ENCODE data around the gene TMEM18.

The TMEM18 gene

DNA sequence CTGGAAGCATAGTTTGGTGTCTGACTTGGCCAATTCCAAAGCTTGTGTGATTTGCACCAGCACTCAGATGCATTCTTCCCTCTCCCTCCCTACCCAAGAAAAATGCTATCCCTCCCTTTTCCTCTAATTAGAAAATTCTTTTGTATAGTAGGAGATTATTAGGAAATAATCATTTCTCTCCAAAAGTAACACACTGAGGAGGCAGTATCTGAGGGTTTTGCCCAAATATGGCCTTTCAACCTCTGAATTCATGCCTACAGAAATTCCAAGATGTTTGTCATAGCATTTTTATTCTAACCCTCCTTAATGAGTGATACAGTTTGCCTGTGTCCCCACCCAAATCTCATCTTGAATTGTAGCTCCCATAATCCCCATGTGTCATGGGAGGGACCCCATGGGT is 5.0 kb upstream of the TMEM18 start:
- Histone ChIP-seq H3K9me2 (replicated peaks; ENCODE audit: insufficient read depth, low read length) (no peaks in the 10 kb centered on the region), H3K36me3 (replicated peaks; ENCODE audit: insufficient read depth, low read length) (no peaks in the 10 kb centered on the region), H3K27me3 (replicated peaks; ENCODE audit: insufficient read depth, low read length) (no peaks in the 10 kb centered on the region), H3K4me3 (ENCODE audit: low read length) (no peak overlapping the region), H3F3A (ENCODE audit: insufficient read depth, low read length) (peaks cover 6% of the 10 kb centered on the region; the same call in 1 of the 2 replicates), H3K79me2 (ENCODE audit: low read length) (no peaks in the 10 kb centered on the region), H3K9ac (ENCODE audit: low read length) (no peak overlapping the region), H4K20me1 (ENCODE audit: insufficient read depth, low read length) (no peaks in the 10 kb centered on the region), H3K9me3 (replicated peaks; ENCODE audit: insufficient read depth, low read length) (no peaks in the 10 kb centered on the region), H3K27ac (ENCODE audit: low read length) (no peak overlapping the region), H3K4me1 (ENCODE audit: low read length) (peaks cover 3% of the 10 kb centered on the region; the same call in 1 of the 2 replicates), H3K4me2 (ENCODE audit: low read depth, low read length) (no peak overlapping the region), H2AFZ (ENCODE audit: low read length) (no peak overlapping the region)
- TF ChIP-seq CTCF (IDR thresholded peaks at IDR 0.05; ENCODE audit: low read length): no peak
- no peak for TF ChIP-seq EZH2phosphoT487 (IDR thresholded peaks at IDR 0.05; ENCODE audit: low read length)
- TF ChIP-seq EZH2 (optimal IDR thresholded peaks at IDR 0.05; ENCODE audit: low read depth, low read length): no peak
- no peak for DNase-seq

GRCh38 chr2:681312-681711 is 4.1 kb upstream of the TMEM18 start:
- H3K9ac ChIP-seq (ENCODE audit: low read length): no peak overlapping the region
- H2AFZ ChIP-seq (ENCODE audit: low read length): no peak overlapping the region
- H3K9me2 ChIP-seq (replicated peaks; ENCODE audit: insufficient read depth, low read length): no peaks in the 10 kb centered on the region
- no peaks in the 10 kb centered on the region for H3K9me3 ChIP-seq (replicated peaks; ENCODE audit: insufficient read depth, low read length)
- peaks cover under 1% of the 10 kb centered on the region; the same call in 1 of the 2 replicates for H3K79me2 ChIP-seq (ENCODE audit: low read length)
- DNase-seq: no peak
- H3F3A ChIP-seq (ENCODE audit: insufficient read depth, low read length): peaks cover 6% of the 10 kb centered on the region; the same call in 1 of the 2 replicates
- H3K36me3 ChIP-seq (replicated peaks; ENCODE audit: insufficient read depth, low read length): no peaks in the 10 kb centered on the region
- TF ChIP-seq EZH2 (optimal IDR thresholded peaks at IDR 0.05; ENCODE audit: low read depth, low read length) (no peak), CTCF (IDR thresholded peaks at IDR 0.05; ENCODE audit: low read length) (no peak), EZH2phosphoT487 (IDR thresholded peaks at IDR 0.05; ENCODE audit: low read length) (no peak)
- H3K27ac ChIP-seq (ENCODE audit: low read length): no peak overlapping the region
- no peak overlapping the region for H3K4me2 ChIP-seq (ENCODE audit: low read depth, low read length)
- no peak overlapping the region for H3K4me3 ChIP-seq (ENCODE audit: low read length)
- H3K4me1 ChIP-seq (ENCODE audit: low read length): peaks cover 3% of the 10 kb centered on the region; the same call in 1 of the 2 replicates
- no peaks in the 10 kb centered on the region for H4K20me1 ChIP-seq (ENCODE audit: insufficient read depth, low read length)
- H3K27me3 ChIP-seq (replicated peaks; ENCODE audit: insufficient read depth, low read length): no peaks in the 10 kb centered on the region

DNA sequence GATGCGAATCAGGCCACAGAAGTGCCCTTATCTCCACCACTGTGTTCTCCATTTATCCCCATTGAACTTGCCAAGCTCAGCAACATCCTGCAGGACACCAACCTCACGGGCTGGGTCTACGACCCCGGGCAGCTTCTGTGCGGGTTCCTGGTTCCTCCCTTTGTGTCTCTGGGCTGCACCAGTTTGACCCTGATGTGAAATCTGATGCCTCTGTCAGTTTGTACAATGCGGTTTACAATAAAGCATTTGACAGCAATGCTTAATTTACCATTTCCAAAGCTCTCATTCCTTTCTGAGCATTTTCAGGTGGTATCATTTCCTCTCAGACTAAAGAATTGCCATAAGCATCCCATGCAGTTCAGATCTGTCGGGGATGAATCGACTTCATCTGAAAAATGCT is 3.3 kb upstream of the TMEM18 start:
- H3K9me3 ChIP-seq (replicated peaks; ENCODE audit: insufficient read depth, low read length): no peaks in the 10 kb centered on the region
- TF ChIP-seq EZH2phosphoT487 (IDR thresholded peaks at IDR 0.05; ENCODE audit: low read length): no peak
- no peak for TF ChIP-seq EZH2 (optimal IDR thresholded peaks at IDR 0.05; ENCODE audit: low read depth, low read length)
- no peak for TF ChIP-seq CTCF (IDR thresholded peaks at IDR 0.05; ENCODE audit: low read length)
- H3K9ac ChIP-seq (ENCODE audit: low read length): no peak overlapping the region
- no peak overlapping the region for H3K27ac ChIP-seq (ENCODE audit: low read length)
- H3K4me2 ChIP-seq (ENCODE audit: low read depth, low read length): no peak overlapping the region
- DNase-seq: no peak
- H3K9me2 ChIP-seq (replicated peaks; ENCODE audit: insufficient read depth, low read length): no peaks in the 10 kb centered on the region
- H4K20me1 ChIP-seq (ENCODE audit: insufficient read depth, low read length): no peaks in the 10 kb centered on the region
- peaks cover 8% of the 10 kb centered on the region for H3K4me1 ChIP-seq (ENCODE audit: low read length)
- no peak overlapping the region for H3K4me3 ChIP-seq (ENCODE audit: low read length)
- H3K36me3 ChIP-seq (replicated peaks; ENCODE audit: insufficient read depth, low read length): no peaks in the 10 kb centered on the region
- H3F3A ChIP-seq (ENCODE audit: insufficient read depth, low read length): peaks cover 6% of the 10 kb centered on the region; the same call in 1 of the 2 replicates
- H3K79me2 ChIP-seq (ENCODE audit: low read length): peaks cover 9% of the 10 kb centered on the region
- H2AFZ ChIP-seq (ENCODE audit: low read length): no peak overlapping the region
- H3K27me3 ChIP-seq (replicated peaks; ENCODE audit: insufficient read depth, low read length): no peaks in the 10 kb centered on the region

Measured in MM.1S (cell line).